Vagina (tissue), 2 donors: ENCODE measurements around the gene LAMB4. TPM values are rescaled to one million over a fixed set of nuclear protein-coding genes. Genes with fewer than 3 reads are reported as not detected.

ENCODE experiments used
- DNase-seq, 2 donors: peaks; one replicate each; pipeline ENCODE4 v3.0.0-alpha.2; 2017; ENCODE audit errors: extremely low spot score in 2 of 2
- H3K27ac ChIP-seq: fragments of 200-600 bp; sonication (generic); one replicate; pipeline ENCODE4 v1.5.1; 2019
- H3K27me3 ChIP-seq: fragments of 200-600 bp; sonication (generic); one replicate; pipeline ENCODE4 v1.5.1; 2019
- H3K36me3 ChIP-seq, 2 donors: fragments of 200-600 bp; sonication (generic); one replicate each; pipeline ENCODE4 v1.5.1; 2017 to 2019
- H3K4me1 ChIP-seq: fragments of 200-600 bp; sonication (generic); one replicate; pipeline ENCODE4 v1.5.1; 2019
- H3K4me3 ChIP-seq, 2 donors: fragments of 200-600 bp; sonication (generic); 1 replicate in 1 of 2; 2 replicates in 1 of 2; pipeline ENCODE4 v1.5.1; 2016 to 2019
- H3K9me3 ChIP-seq: fragments of 200-600 bp; sonication (generic); one replicate; pipeline ENCODE4 v1.5.1; 2019
- POLR2A ChIP-seq, 2 donors: fragments of 450-650 bp; IDR thresholded peaks; one replicate each; pipeline ENCODE4 v1.6.1; 2017; ENCODE audit warnings: antibody characterized with exemption in 2 of 2, mild to moderate bottlenecking in 2 of 2, moderate library complexity in 2 of 2
- POLR2AphosphoS5 ChIP-seq, 2 donors: sonication (generic); formaldehyde crosslinking; IDR thresholded peaks; one replicate each; pipeline ENCODE4 v1.9.0; 2017; ENCODE audit warnings: antibody characterized with exemption in 2 of 2, mild to moderate bottlenecking in 2 of 2, low read depth in 1 of 2; ENCODE audit not compliant: insufficient read depth in 1 of 2
- intact Hi-C: fragments of 100-400 bp; cut with DNase I; formaldehyde crosslinking; loops from one replicate; pipeline ENCODE4 v1.15.1; 2023
- total RNA-seq: library from RNA; depleted of rRNA; stranded (reverse); fragments of >200 nt; gene quantifications from one replicate; pipeline ENCODE4 v1.2.3, GENCODE V29; 2016
- TF ChIP-seq, protein P1 (sequence below), 3 experiments: fragments of 450-650 bp in 2 of 3; fragments of 200-600 bp in 1 of 3; sonication (generic) in 1 of 3; IDR thresholded peaks; one replicate each; pipeline ENCODE4 v1.5.1; 2017 to 2019; ENCODE audit warnings: antibody characterized with exemption in 3 of 3, mild to moderate bottlenecking in 2 of 3, moderate library complexity in 2 of 3

LAMB4 gene
- total RNA-seq, 1 donor from 2014 or later, result 0.74 TPM

DNA sequence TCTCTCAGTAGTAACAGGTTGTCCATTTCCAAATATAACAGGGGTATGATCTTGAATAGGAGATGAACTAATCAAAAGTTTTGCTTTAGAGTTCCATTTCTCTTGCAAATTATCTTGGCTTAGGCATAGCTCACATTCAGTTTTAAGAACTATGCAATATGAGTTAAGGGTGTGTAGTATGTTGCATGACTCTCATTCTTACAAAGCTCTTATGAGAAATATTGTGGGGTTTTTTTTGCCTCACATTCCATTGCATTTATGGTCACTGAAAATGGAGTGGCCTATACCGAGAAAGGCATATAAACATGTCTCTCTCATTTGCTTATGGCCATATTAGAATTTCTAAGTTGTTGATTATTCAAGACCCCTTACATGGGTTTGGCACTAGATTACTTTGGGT is 78.7 kb downstream of the LAMB4 start:
- Histone ChIP-seq H3K27me3 (no peaks in the 10 kb centered on the region), H3K27ac (no peak overlapping the region), H3K4me3 (no peak overlapping the region), H3K36me3 (no peaks in the 10 kb centered on the region), H3K4me1 (no peaks in the 10 kb centered on the region), H3K9me3 (no peaks in the 10 kb centered on the region)
- no peak for DNase-seq
- TF ChIP-seq POLR2AphosphoS5 (IDR thresholded peaks at IDR 0.05; ENCODE audit: insufficient read depth in 1 of 2, low read depth in 1 of 2), result no peak
- TF ChIP-seq, protein P1, sequence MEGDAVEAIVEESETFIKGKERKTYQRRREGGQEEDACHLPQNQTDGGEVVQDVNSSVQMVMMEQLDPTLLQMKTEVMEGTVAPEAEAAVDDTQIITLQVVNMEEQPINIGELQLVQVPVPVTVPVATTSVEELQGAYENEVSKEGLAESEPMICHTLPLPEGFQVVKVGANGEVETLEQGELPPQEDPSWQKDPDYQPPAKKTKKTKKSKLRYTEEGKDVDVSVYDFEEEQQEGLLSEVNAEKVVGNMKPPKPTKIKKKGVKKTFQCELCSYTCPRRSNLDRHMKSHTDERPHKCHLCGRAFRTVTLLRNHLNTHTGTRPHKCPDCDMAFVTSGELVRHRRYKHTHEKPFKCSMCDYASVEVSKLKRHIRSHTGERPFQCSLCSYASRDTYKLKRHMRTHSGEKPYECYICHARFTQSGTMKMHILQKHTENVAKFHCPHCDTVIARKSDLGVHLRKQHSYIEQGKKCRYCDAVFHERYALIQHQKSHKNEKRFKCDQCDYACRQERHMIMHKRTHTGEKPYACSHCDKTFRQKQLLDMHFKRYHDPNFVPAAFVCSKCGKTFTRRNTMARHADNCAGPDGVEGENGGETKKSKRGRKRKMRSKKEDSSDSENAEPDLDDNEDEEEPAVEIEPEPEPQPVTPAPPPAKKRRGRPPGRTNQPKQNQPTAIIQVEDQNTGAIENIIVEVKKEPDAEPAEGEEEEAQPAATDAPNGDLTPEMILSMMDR (IDR thresholded peaks at IDR 0.05), result no peak
- TF ChIP-seq POLR2A (IDR thresholded peaks at IDR 0.05), result no peak
- intact Hi-C loops, result no loop called here

GRCh38 chr7:108049962-108050361 is 80.2 kb downstream of the LAMB4 start:
- intact Hi-C loops, result no loop called here
- Histone ChIP-seq H3K36me3 (no peaks in the 10 kb centered on the region), H3K27me3 (no peaks in the 10 kb centered on the region), H3K4me1 (no peaks in the 10 kb centered on the region), H3K9me3 (no peaks in the 10 kb centered on the region), H3K27ac (no peak overlapping the region), H3K4me3 (no peak overlapping the region)
- no peak for DNase-seq
- no peak for TF ChIP-seq POLR2A (IDR thresholded peaks at IDR 0.05)
- TF ChIP-seq, protein P1 (IDR thresholded peaks at IDR 0.05), result no peak
- no peak for TF ChIP-seq POLR2AphosphoS5 (IDR thresholded peaks at IDR 0.05; ENCODE audit: insufficient read depth in 1 of 2, low read depth in 1 of 2)

DNA sequence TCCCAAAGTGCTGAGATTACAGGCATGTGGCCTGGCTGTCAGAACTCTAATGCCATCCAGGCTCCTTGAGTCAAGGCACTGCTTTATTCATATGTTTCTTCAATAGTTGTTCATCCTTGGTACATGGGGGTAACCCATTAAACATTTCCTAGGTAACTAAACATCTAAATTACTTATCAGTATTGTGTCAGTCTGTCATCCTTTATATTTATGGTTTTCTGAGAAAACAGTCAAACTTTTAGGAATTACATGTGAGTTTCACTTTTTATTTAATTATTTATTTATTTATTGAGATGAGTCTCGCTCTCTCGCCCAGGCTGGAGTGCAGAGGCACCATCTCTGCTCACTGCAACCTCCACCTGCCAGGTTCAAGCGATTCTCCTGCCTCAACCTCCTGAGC is 81.7 kb downstream of the LAMB4 start:
- no peak for TF ChIP-seq POLR2A (IDR thresholded peaks at IDR 0.05)
- no peak for TF ChIP-seq POLR2AphosphoS5 (IDR thresholded peaks at IDR 0.05; ENCODE audit: insufficient read depth in 1 of 2, low read depth in 1 of 2)
- TF ChIP-seq, protein P1 (IDR thresholded peaks at IDR 0.05), result no peak

GRCh38 chr7:108046952-108047506 is 83.1 kb downstream of the LAMB4 start:
- Histone ChIP-seq H3K27me3 (no peaks in the 10 kb centered on the region), H3K4me3 (no peak overlapping the region), H3K27ac (no peak overlapping the region), H3K9me3 (no peaks in the 10 kb centered on the region), H3K36me3 (no peaks in the 10 kb centered on the region), H3K4me1 (no peaks in the 10 kb centered on the region)
- intact Hi-C loops, result no loop called here
- no peak for TF ChIP-seq POLR2AphosphoS5 (IDR thresholded peaks at IDR 0.05; ENCODE audit: insufficient read depth in 1 of 2, low read depth in 1 of 2)
- TF ChIP-seq POLR2A (IDR thresholded peaks at IDR 0.05), result no peak
- TF ChIP-seq, protein P1 (IDR thresholded peaks at IDR 0.05), result no peak
- no peak for DNase-seq

More for the DNA sequence above, 81.7 kb downstream of the LAMB4 start:
- Histone ChIP-seq H3K4me1 (no peaks in the 10 kb centered on the region), H3K27ac (no peak overlapping the region), H3K9me3 (no peaks in the 10 kb centered on the region), H3K27me3 (no peaks in the 10 kb centered on the region), H3K4me3 (no peak overlapping the region), H3K36me3 (no peaks in the 10 kb centered on the region)
- no peak for DNase-seq
- intact Hi-C loops, result no loop called here

DNA sequence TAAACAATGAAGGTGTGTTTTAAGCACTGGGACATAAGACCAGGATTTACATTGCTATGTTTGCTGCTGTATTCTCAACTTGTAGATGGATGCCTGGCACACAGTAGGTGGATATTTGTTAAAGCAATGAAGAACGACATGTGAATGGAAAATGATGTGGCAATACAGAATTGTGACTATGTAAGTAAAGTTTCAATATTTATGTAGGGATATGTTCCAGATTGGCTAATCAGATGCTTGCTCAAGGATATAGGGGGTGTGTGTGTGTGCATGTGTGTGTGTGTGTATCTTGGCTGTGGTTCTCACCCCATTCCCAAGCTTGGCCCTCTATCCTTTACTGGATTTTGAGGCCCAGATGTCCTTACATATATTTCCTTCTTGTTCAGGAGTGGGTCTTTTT is 84.5 kb downstream of the LAMB4 start:
- no peak for DNase-seq

More for the DNA sequence above, 84.5 kb downstream of the LAMB4 start:
- intact Hi-C loops, result no loop called here
- Histone ChIP-seq H3K27me3 (no peaks in the 10 kb centered on the region), H3K4me3 (no peak overlapping the region), H3K27ac (no peak overlapping the region), H3K36me3 (no peaks in the 10 kb centered on the region), H3K9me3 (no peaks in the 10 kb centered on the region), H3K4me1 (no peaks in the 10 kb centered on the region)
- TF ChIP-seq POLR2A (IDR thresholded peaks at IDR 0.05), result no peak
- TF ChIP-seq, protein P1 (IDR thresholded peaks at IDR 0.05), result no peak
- no peak for TF ChIP-seq POLR2AphosphoS5 (IDR thresholded peaks at IDR 0.05; ENCODE audit: insufficient read depth in 1 of 2, low read depth in 1 of 2)
